Stimulated activated CD4-positive, alpha-beta T cell treated with anti-CD3 and anti-CD28 coated beads, Interleukin-2, amount 100 ng/mL, for 4 hours (primary cell): Measurements from ENCODE around the gene METAP1D.
"Not testable (repeated sequence)": the region's sequence is repeated elsewhere in the genome, so short reads cannot be mapped to it uniquely, and the experiment has no call there.

Experiments used
- DNase-seq: peaks from one replicate; pipeline ENCODE4 v3.0.0-alpha.2; 2020; ENCODE audit warnings: low read depth

Gene METAP1D

GRCh38 chr2:171999604-172000469 is at the start of gene METAP1D:
Gene METAP1D, plus strand, starts transcription at chr2:171999953. Its CDS starts 17 bp downstream, at chr2:171999970.
- peak; percentile 81 for DNase-seq

GRCh38 chr2:171952276-171952675 is 47.5 kb upstream of the METAP1D start:
- DNase-seq, result no peak

- no peak for DNase-seq
These were observed 47.0 kb upstream of the METAP1D start for GRCh38 chr2:171952748-171953147.

GRCh38 chr2:171956135-171956825 is 43.5 kb upstream of the METAP1D start:
- no peak for DNase-seq

GRCh38 chr2:171957061-171957460 is 42.7 kb upstream of the METAP1D start:
- no peak for DNase-seq

GRCh38 chr2:171958475-171958874 is 41.3 kb upstream of the METAP1D start:
- no peak for DNase-seq

- no peak for DNase-seq
These were observed 39.8 kb upstream of the METAP1D start for GRCh38 chr2:171959998-171960397.

- no peak for DNase-seq
These were observed 39.2 kb upstream of the METAP1D start for GRCh38 chr2:171960570-171960969.

- DNase-seq, result no peak
These were observed 36.6 kb upstream of the METAP1D start for GRCh38 chr2:171963198-171963597.

GRCh38 chr2:171964308-171964707 is 35.4 kb upstream of the METAP1D start:
- DNase-seq, result no peak

GRCh38 chr2:171965238-171965637 is 34.5 kb upstream of the METAP1D start:
- DNase-seq, result no peak

- DNase-seq, result no peak
These were observed 34.1 kb upstream of the METAP1D start for GRCh38 chr2:171965661-171966060.

GRCh38 chr2:171966235-171966634 is 33.5 kb upstream of the METAP1D start:
- no peak for DNase-seq

GRCh38 chr2:171966688-171967087 is 33.1 kb upstream of the METAP1D start:
- DNase-seq, result no peak

- DNase-seq, result no peak
These were observed 31.2 kb upstream of the METAP1D start for GRCh38 chr2:171968509-171968908.

- no peak for DNase-seq
These were observed 27.3 kb upstream of the METAP1D start for GRCh38 chr2:171972329-171972982.

- DNase-seq, result no peak
These were observed 20.6 kb upstream of the METAP1D start for GRCh38 chr2:171979103-171979502.

- DNase-seq, result not testable (repeated sequence)
These were observed 15.8 kb upstream of the METAP1D start for GRCh38 chr2:171983924-171984323.

GRCh38 chr2:171985076-171985475 is 14.7 kb upstream of the METAP1D start:
- DNase-seq, result no peak

GRCh38 chr2:171986778-171987177 is 13.0 kb upstream of the METAP1D start:
- no peak for DNase-seq

GRCh38 chr2:171991027-171991426 is 8.7 kb upstream of the METAP1D start:
- no peak for DNase-seq

- no peak for DNase-seq
These were observed 4.2 kb upstream of the METAP1D start for GRCh38 chr2:171995586-171995985.

GRCh38 chr2:171996021-171996420 is 3.7 kb upstream of the METAP1D start:
- DNase-seq, result no peak
